Activated CD4-positive, alpha-beta T cell treated with anti-CD3 and anti-CD28 coated beads, Interleukin-2, amount 50 U/mL, for 24 hours (primary cell): ENCODE results near the gene MAP2K7.
"Not testable (repeated sequence)": the region's sequence is repeated elsewhere in the genome, so short reads cannot be mapped to it uniquely, and the experiment has no call there.

Experiments
- DNase-seq, 2 donors: peaks; one replicate each; pipeline ENCODE4 v3.0.0-alpha.2; 2020; ENCODE audit warnings: low read depth in 1 of 2, low spot score in 1 of 2

Gene MAP2K7

DNA sequence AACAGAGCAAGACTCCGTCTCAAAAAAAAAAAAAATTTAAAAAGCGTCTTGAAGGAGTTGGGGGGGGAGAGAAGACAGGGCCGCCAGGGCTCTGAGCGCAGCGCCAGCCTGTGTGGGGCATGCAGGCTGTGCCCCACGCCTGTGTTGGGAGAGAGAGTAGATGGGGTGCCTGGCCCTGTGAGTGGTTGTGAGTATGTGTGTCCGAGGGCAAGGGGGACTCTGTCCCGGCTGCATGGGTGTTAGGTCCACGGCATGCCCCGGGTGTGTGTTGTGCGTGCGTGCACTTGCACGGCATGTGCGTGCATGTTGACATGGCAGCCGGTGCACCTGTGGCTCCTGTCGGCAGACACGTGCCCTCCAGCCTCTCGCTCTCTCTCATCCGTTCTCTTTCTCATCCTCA lies 3.4 kb downstream of the MAP2K7 start:
- DNase-seq: no peak

DNA sequence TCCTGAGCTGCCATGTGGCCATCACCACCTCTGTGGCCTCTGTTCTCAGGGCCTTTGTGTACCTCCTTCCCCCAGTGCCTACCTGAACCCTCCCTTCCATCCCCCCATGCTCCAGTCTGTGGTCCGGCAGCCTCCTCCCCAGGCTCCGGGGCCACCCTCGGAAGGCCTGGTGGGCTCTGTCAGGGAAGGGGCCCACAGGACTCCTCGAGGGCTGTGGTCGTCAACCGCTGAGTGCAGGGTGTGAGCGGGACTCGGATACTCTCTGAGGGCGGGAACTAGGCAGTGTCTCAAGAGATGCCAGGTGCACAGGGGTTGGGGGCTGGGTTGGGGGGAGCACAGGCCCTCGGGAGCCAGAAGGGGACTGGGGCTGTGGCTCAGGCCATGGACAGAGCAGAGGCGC lies 3.9 kb downstream of the MAP2K7 start:
- no peak for DNase-seq

DNA sequence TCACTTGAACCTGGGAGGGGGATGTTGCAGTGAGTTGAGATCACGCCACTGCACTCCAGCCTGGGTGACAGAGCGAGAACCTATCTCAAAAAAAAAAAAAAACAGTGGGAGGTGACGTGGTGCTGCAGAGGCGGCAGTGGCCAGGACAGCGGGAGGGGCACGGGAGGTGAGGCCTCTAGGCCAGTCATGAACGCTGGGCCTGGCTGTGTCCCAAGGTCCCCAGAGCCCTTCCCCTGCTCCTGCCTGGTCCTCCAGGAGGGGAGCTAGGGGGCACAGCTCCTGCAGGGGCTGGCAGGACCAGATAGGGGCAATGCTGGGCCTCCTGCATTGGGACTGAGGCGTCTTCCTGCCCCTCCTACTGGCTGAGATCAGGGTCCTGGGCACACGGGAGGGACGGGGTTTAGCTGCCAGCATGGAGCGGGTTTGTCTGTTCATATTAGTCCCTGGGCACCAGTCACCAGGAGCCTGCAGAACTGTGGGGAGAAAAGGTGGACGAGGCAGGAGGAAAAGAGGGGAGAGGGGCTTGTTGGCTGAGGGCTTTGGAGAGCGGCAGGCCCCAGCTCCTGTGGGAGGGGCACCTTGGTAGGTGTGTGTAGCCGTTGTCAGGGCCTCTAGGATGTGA lies 4.5 kb downstream of the MAP2K7 start:
- DNase-seq: no peak

DNA sequence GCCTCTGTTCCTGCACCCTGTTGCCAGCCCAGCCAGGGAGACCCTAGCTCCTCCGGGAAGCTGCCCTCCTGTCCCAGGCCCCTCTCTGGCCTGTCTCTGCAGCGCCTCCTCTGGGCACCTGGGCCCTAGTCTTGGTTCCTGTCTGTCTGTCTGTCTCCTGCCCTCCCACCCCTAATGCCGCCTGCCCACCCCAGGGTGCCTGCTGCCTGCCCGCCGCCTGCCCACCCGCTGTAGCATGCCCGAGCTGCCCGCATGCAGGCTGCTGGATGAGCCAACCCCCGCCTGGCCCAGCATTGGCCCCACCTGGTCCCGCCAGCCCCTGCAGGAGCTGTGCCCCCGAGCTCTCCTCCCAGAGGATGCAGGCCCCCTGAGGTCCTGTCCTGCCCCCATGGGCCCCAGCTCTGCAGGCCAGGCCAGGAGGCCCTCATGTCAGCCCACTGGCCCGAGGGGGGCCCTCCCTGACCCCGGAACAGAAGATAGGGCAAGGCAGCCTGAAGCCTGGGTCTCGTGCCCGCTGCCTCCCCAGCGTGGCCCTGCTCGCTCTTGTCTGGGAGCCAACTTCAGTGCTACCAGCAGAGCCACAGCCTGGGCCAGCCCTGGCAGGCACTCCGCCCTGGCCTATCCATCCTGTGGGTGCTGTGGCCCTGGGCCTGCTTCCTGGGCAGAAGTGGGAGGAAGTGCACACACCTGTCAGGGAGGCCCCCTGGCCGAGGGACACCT lies 5.2 kb downstream of the MAP2K7 start:
- DNase-seq: no peak

DNA sequence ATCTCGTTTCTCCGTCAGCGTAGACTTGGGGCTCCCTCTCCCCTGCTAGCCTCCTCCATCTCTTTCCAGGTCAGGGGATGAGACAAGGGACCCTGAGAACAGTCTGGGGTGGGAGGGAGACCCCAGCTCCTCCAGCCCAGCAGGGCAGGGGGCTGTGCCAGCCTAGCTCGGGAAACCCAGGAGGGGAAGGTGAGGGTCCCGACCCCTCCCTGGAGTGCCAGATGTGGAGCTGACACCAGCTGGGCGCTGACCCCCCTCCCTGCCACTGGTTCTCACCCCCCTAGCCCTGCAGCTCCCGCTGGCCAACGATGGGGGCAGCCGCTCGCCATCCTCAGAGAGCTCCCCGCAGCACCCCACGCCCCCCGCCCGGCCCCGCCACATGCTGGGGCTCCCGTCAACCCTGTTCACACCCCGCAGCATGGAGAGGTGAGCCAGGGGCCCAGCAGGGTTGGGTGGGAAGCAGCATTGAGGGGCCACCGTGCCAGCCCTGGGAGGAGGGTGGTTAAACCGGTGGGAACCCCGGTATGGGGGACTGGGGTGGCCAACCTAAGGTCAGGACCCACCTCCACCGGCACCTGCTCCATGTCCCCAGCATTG lies 5.9 kb downstream of the MAP2K7 start:
- no peak for DNase-seq

DNA sequence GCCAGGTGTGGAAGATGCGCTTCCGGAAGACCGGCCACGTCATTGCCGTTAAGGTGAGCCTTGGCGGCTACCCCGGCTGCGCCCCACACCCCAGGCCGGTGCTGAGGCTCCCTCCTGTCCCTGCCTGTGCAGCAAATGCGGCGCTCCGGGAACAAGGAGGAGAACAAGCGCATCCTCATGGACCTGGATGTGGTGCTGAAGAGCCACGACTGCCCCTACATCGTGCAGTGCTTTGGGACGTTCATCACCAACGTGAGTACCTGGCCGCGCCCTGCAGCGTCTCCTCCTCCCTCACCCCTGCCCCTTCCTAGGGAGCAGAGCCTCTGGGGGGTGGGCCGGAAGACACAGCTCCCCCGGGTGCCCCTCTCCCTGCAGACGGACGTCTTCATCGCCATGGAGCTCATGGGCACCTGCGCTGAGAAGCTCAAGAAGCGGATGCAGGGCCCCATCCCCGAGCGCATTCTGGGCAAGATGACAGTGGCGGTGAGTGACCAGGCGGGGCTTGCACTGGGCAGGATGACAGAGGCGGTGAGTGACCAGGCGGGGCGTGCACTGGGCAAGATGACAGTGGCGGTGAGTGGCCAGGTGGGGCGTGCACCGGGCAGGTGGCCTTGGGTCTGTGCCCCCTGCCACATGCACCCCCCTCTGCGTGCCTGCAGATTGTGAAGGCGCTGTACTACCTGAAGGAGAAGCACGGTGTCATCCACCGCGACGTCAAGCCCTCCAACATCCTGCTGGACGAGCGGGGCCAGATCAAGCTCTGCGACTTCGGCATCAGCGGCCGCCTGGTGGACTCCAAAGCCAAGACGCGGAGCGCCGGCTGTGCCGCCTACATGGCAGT lies 6.9 kb downstream of the MAP2K7 start:
- DNase-seq: no peak

DNA sequence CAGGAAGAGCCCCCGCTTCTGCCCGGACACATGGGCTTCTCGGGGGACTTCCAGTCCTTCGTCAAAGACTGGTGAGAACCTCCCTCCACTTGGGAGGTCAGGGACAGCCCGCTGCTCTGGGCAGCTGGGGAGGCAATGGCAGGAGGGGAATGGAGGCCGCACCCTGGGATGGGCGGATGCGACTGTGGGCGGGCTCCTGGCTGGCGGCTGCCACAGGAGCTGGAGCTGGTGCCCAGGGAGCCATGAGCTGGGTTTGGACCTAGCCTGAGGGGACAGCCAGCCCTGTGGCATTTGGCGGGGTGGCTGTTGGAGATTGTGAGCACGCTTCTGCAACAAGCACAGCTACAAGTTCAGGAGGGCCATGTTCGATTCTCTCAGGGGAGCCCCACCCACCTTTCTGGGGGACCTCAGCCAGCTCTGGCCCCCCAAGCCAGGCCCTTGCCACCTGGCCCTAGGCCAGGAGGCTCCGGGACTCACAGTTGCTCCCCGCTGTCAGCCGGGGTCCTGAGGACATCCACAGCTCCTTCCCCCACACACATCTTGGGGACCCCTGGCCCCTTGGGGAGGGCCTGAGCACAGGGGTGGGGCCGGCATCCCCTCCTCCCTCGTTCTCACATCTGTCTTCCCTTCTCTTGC lies 7.9 kb downstream of the MAP2K7 start:
- DNase-seq: no peak

DNA sequence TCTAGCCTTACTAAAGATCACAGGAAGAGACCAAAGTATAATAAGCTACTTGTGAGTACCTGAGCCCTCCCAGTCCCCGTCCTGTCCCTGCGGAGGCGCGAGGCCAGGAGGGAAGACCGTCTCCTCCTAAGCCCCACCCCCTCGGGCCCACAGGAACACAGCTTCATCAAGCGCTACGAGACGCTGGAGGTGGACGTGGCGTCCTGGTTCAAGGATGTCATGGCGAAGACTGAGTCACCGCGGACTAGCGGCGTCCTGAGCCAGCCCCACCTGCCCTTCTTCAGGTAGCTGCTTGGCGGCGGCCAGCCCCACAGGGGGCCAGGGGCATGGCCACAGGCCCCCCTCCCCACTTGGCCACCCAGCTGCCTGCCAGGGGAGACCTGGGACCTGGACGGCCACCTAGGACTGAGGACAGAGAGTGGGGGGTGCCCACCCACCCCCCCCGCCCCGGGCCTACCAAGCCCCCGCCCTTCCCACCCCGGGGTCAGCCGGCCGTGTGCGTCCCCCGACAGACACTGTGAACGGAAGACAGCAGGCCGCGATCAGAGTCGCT lies 8.5 kb downstream of the MAP2K7 start:
- DNase-seq: no peak

DNA sequence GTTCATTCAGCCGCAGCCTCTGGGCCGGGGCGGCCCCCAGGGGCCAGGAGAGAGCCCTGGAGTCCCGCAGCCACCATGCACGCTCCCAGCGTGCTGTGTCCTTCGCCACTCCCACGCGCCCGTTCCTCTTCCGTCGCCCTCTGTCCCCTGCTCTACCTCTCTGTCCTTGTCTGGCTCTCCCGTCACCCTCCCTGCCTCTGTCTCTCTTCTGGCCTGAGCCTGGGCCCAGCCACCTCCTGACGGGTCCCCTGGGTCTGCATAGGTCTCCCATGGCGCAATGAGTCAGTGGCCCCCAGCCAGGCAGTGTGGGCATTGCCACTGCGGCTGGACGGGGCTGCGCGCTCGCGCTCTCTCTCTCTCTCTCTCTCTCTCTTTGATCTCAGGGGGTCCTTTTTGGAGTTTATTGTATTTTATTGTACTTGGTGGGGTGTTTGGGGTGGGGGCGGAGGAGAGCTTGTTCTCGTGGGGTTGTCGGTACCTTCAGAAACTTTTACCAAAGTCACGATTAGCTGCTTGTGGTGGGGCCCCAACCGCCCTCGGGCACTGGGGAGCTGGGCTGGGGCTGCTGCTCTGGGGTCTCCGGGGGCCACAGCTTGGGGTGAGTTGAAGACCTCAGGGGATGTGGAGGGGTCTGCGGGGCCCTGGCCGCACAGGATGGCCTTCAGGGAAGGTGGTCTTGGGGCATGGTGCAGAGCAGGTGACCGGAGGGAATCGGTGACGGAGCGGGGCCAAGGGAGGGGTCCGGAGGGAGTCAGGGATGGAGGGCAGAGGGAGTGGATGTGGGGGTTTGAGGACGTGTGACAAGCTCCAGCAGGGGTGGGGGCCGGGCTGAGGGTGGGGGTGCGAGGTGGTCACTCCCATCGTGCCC lies 9.3 kb downstream of the MAP2K7 start:
- no peak for DNase-seq

DNA sequence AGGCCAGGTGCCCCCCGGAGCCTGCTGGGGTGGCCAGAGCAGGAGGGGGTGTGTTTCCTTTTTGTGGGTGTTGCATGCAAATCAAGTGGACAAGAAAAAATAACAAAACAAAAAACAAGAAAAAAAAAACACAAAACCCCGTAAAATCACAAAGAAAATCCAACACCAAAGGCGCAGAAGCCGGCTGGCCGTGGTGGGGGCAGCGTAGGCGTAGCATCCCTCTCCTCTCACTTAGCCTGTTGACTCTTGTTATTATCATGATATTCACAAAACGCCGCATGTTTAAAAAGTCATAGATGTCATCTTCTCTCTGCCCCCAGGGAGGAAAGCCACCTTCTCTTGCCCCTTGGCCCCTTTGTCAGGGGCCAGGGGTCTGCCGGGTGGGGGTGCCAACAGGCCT lies 10.0 kb downstream of the MAP2K7 start:
- DNase-seq: no peak

DNA sequence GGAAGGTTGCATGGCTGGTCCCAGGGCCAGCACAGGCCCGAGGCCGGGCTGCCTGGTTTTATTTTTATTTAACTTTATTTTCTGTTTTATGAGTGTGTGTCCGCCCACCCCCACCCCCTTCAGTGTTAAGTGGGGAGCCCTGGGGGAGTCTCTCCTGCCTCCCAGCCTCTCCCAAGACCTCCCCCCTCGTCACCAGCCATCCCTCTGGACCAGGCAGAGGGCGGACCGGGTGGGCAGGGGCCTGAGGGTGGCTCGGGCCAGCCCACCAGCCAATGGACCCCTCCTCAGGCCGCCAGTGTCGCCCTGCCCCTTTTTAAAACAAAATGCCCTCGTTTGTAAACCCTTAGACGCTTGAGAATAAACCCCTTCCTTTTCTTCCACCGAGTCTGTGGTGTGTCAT lies 10.4 kb downstream of the MAP2K7 start:
- no peak for DNase-seq

DNA sequence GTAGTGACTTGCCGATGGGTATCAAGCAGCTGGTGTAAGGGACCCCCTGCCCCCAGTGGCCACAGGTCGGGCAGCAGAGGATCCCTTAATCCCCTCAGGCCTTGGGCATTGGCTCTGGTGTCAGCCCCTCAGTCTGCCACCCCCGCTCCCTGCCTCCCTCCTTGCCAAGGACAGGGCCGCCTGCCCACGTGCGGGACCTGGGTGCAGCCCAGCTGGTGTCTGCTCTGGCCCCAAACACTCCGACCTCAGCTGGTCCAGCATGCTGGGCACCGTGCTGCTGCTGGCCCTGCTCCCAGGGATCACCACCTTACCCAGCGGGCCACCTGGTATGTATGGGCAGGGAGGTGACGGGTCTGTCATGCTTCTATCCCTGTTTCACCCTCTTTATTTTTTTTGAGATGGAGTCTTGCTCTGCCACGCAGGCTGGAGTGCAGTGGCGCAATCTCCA lies 10.9 kb downstream of the MAP2K7 start, which contains the start of gene TGFBR3L:
TSS of gene TGFBR3L (plus strand) at position 233 of the 448 bp plus-strand sequence.
- no peak for DNase-seq

DNA sequence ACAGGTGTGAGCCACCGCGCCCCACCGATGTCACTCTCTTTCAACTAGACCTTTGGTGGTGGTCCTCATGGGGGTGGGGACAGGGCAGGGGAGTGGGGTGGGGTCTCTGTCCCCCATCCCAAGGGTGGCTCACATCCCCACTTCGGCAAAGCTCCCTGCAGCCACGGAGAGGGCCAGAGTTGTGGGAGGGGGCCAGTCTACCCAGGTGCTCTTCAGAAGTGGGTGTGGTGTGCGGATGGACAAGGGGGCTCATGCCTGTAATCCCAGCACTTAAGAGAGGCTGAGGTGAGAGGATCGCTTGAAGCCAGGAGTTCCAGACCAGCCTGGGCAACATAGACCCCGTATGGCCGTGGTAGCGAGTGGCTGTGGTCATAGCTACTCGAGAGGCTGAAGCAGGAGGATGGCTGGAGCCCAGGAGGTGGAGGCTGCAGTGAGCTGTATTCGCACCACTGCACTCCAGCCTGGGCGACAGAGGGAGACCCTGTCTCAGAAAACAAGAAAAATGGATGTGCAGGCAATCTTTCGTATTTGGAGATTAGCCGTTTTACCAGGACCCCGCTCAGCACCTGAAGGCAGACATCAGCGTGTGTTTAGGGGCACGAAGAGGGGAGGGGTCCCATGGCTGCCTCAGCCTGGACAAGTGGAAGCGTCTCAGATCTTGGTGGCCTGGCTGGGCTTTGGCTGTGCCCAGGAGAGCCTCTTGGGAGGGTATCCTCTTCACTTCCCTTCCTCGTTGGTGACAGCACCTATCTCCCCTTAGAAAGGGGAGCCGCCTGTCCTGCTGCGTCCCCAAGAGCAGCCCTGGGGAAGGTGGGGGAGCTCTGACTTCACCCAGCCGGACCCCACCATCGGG lies 11.8 kb downstream of the MAP2K7 start:
- DNase-seq: no peak

DNA sequence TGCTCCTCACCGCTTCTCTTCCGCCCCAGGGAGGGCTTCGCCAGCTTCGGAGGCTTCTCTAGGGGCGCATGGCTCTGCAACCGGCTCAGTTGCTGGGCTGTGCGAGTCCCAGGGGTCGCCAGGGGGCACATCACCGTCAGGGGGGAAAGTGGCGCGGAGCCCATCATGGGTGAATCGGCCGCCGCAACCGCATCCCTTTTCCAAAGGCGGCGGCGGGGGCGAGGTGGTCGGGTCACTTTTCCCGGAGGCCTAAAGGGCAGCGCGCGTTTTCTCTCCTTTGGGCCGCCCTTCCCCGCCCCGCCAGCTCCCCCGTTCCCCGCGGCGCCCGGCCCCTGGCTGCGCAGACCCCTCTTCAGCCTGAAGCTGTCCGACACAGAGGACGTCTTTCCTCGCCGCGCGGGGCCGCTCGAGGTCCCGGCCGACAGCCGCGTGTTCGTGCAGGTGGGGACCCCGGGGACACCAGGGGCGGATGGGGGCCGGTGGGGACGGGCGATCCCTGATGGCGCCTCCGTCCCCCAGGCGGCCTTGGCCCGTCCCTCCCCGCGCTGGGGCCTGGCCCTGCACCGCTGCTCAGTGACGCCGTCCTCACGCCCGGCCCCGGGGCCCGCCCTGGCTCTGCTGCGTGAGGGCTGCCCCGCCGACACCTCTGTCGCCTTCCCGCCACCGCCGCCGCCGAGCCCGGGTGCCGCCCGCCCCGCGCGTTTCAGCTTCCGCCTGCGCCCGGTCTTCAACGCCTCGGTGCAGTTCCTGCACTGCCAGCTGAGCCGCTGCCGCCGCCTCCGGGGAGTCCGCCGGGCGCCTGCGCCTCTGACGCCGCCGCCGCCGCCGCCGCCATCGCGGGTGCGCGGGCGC lies 12.7 kb downstream of the MAP2K7 start:
- DNase-seq: peak in 1 of 2 donors; percentile 46

DNA sequence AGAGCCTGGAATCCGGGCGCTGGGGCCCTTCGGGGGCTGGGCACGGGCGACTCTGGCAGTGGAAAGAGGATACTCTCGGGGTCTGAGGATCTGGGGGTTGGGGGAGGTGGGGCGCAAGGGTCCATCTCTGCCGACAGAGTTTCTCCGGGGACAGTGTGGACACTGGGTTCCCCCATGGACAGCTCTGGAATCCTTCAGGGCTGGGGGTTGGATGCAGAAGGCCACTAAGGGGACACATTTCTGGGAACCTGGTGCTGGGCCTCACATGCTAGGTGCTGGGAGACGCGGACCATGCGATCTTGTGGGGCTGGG lies 13.2 kb downstream of the MAP2K7 start:
- no peak for DNase-seq

DNA sequence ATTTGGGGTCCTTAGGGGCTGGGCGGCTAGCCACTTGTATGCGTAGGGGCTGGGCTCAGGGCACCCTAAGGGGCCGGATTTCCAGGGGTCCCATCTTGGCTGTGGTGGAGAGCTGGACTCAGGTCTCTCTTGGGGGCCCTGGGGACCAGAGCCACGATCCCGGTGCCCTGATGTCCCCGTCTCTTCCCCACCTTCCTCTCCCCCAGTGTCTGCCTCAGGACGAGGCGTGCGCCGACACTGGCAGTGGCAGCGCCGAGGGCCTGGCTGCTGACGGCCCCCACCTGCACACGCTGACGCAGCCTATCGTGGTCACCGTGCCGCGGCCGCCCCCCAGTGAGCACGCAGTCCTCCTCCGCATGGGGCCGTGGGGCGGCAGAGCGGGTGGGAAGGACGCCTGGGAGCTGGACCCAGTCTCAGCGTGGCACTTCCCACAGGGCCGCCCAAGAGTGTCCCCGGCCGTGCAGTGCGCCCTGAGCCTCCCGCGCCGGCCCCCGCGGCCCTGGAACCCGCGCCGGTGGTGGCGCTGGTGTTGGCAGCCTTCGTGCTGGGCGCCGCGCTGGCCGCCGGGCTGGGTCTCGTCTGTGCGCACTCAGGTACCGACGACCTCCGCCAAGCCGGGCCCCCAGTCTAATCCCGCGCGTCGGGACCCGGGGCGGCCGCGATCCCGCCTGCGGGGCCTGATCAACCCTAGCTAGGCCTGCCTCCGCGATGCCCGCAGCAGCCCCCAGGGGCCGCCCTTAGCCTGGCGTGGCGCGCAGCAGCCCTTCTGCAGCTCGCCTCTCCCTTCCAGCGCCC lies 13.8 kb downstream of the MAP2K7 start:
- no peak for DNase-seq

DNA sequence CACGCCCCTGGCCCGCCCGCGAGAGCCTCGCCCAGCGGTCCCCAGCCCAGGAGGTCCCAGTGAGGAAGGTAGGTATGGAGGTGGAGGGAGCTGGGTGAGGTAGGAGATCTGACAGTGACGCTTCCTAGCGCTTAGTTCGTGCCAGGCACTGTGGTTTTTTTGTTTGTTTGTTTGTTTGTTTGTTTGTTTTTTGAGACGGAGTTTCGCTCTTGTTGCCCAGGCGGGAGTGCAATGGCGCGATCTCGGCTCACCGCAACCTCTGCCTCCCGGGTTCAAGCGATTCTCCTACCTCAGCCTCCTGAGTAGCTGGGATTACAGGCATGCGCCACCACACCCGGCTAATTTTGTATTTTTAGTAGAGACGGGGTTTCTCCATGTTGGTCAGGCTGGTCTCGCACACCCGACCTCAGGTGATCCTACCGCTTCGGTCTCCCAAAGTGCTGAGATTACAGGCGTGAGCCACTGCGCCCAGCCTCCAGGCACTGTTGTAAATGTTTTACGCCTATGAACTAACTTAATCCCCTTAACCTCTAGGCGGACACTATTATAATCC lies 14.5 kb downstream of the MAP2K7 start:
- not testable (repeated sequence) for DNase-seq
